ENCODE data around the gene SAMD13. TPM values are rescaled to one million over a fixed set of nuclear protein-coding genes. Genes with fewer than 3 reads are reported as not detected.

The SAMD13 gene
- polyA plus RNA-seq, 1 of the 3 experiments (the other 2 are of a cell fraction), result 1.3 TPM

DNA sequence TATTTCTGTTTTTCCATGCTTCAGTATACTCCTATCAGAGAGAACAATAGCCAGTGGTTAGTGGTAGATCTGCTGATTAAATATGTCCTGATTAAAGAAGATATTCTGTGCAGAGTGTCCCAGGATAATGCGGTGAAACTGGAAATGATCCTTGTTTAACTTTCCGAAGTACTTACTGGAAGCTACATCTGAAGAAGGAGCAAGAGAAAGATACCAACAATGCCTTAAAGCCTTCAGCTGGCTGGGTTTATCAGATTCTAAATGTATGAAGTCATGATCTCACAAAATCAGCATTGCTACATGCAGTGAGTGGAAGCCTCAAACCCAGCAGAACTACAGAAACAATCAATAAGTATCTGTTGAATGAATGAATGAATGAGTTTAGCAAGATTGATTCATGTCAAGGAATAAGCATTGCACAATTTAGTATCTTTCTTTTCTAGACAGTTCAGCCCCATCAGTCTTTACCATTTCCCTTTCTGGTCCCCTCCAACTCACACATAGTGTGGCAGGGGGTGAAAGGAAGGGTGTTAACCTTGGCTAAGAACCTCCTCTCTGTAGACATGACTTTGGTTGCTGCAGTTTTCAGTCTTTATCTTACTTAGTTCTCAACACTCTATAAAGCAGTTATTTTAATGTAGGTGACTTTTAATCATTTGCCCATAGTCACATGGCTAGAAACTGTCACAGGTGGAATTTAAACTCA lies 72.1 kb downstream of the SAMD13 start:
- Histone ChIP-seq H3K79me2 (ENCODE audit: insufficient read depth) (no peaks in the 10 kb centered on the region), H2AFZ (ENCODE audit: low read depth) (no peak overlapping the region), H3K4me3 (ENCODE audit: low read depth in 2 of 2, low read length in 1 of 2) (no peak overlapping the region), H3K9me3 (no peaks in the 10 kb centered on the region), H4K20me1 (ENCODE audit: insufficient read depth) (no peaks in the 10 kb centered on the region), H3K36me3 (replicated peaks in 1 of 2; ENCODE audit: control insufficient read depth in 1 of 2, insufficient read depth in 2 of 2, low read length in 1 of 2) (no peaks in the 10 kb centered on the region), H3K27me3 (ENCODE audit: insufficient read depth) (no peaks in the 10 kb centered on the region), H3K9ac (no peak overlapping the region), H3K27ac (ENCODE audit: low read depth in 2 of 2, low read length in 1 of 2) (no peak overlapping the region), H3K4me1 (ENCODE audit: control insufficient read depth in 1 of 2, insufficient read depth in 2 of 2, low read depth in 1 of 2, low read length in 1 of 2) (peaks cover 8 to 19% of the 10 kb centered on the region in 2 experiments), H3K9me2 (no peaks in the 10 kb centered on the region), H3K4me2 (no peak overlapping the region), H3F3A (replicated peaks; ENCODE audit: insufficient read depth) (no peaks in the 10 kb centered on the region)
- CTCF ChIA-PET, result no interaction called here
- POLR2A ChIA-PET, result no interaction called here
- WGBS (ENCODE audit: low lambda C conversion rate), result 52% methylated on average over 2 of the region's 2 CpGs
- TF ChIP-seq MEF2A (IDR thresholded peaks at IDR 0.05; ENCODE audit: borderline replicate concordance, low read depth) (no peak), RCOR1 (IDR thresholded peaks at IDR 0.05; ENCODE audit: low read length) (no peak), SIN3A (IDR thresholded peaks at IDR 0.05; ENCODE audit: borderline replicate concordance, low read depth, low read length) (no peak), POLR2AphosphoS5 (IDR thresholded peaks at IDR 0.05; ENCODE audit: low read depth, low read length) (no peak), FOXJ3 (CRISPR knock-in tag; IDR thresholded peaks at IDR 0.05) (no peak), JUND (IDR thresholded peaks at IDR 0.05) (no peak), TCF12 (IDR thresholded peaks at IDR 0.05) (no peak), EZH2phosphoT487 (IDR thresholded peaks at IDR 0.05; ENCODE audit: borderline replicate concordance, low read depth) (no peak), YY1 (IDR thresholded peaks at IDR 0.05; ENCODE audit: low read depth) (no peak), SMC3 (IDR thresholded peaks at IDR 0.05; ENCODE audit: low read depth, low read length) (no peak), ELF1 (IDR thresholded peaks at IDR 0.05) (no peak), RXRA (IDR thresholded peaks at IDR 0.05; ENCODE audit: borderline replicate concordance, low read depth) (no peak), NFIC (IDR thresholded peaks at IDR 0.05; ENCODE audit: borderline replicate concordance) (no peak)
- TF ChIP-seq, protein P1, sequence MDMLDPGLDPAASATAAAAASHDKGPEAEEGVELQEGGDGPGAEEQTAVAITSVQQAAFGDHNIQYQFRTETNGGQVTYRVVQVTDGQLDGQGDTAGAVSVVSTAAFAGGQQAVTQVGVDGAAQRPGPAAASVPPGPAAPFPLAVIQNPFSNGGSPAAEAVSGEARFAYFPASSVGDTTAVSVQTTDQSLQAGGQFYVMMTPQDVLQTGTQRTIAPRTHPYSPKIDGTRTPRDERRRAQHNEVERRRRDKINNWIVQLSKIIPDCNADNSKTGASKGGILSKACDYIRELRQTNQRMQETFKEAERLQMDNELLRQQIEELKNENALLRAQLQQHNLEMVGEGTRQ (IDR thresholded peaks at IDR 0.05; ENCODE audit: borderline replicate concordance, low read depth, low read length), result no peak
- TF ChIP-seq, protein P2, sequence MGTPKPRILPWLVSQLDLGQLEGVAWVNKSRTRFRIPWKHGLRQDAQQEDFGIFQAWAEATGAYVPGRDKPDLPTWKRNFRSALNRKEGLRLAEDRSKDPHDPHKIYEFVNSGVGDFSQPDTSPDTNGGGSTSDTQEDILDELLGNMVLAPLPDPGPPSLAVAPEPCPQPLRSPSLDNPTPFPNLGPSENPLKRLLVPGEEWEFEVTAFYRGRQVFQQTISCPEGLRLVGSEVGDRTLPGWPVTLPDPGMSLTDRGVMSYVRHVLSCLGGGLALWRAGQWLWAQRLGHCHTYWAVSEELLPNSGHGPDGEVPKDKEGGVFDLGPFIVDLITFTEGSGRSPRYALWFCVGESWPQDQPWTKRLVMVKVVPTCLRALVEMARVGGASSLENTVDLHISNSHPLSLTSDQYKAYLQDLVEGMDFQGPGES (IDR thresholded peaks at IDR 0.05; ENCODE audit: low read depth, low read length), result no peak
- TF ChIP-seq, protein P3, sequence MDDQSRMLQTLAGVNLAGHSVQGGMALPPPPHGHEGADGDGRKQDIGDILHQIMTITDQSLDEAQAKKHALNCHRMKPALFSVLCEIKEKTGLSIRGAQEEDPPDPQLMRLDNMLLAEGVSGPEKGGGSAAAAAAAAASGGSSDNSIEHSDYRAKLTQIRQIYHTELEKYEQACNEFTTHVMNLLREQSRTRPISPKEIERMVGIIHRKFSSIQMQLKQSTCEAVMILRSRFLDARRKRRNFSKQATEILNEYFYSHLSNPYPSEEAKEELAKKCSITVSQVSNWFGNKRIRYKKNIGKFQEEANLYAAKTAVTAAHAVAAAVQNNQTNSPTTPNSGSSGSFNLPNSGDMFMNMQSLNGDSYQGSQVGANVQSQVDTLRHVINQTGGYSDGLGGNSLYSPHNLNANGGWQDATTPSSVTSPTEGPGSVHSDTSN (IDR thresholded peaks at IDR 0.05), result no peak
- no peak for DNase-seq

Data from SK-N-SH (cell line).